T follicular helper cell (primary cell): ENCODE measurements around the gene RAB39B.

Experiments
- DNase-seq: peaks from one replicate; pipeline ENCODE4 v3.0.0-alpha.2; 2020; ENCODE audit warnings: low read depth

The RAB39B gene

DNA sequence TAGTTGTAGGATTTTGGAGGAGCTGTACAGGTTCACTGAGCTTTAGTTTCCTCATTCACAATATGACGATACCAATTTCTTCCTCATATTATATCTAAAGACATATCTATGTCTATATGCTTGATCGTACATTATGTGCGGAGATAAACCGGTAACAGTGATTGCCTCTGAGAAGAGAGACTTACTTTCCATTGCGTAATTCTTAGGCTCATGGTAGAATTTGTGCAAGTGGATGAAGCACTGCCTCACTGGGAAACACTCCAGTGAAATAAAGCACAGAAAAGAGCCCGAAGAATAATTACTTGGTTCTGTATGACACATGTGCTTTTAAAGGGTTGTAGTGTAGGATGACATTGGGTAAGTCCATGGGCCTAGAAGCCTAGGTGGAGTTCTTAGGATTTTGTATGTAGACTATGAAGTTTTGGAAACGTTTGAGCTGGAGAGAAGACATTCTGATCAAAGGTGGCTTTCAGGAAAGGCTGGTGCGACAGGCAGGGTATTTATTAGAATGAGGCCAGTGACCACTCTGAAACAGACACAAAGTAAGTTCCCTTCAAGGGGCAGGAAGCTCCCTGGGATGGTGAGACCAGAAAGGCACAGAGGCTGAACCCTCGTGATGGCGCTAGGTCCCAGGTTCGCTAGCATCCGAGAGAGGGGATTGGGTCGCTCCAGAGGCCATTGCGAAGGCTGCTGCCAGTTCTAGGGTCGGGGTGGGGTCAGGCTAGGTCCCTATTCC is 48.7 kb downstream of the RAB39B start:
- DNase-seq = no peak

DNA sequence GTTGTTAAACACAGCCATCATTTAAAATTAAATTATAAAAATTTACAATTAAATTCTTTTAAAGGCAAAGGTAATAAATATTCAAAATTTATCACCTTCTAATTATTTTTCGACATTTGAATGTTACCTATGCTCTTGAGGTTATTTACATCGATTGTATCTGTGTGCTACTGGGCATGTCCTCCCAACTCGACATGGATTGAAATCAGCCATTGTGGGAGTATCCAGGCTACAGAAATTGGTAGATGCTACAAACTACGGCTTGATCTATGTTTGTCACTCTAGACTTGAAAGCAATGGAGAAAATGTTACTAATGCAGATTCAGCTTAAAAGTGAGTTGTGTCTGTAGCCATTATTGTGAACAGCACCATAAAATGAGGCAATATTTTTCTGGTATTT is 50.6 kb downstream of the RAB39B start:
- DNase-seq = no peak

DNA sequence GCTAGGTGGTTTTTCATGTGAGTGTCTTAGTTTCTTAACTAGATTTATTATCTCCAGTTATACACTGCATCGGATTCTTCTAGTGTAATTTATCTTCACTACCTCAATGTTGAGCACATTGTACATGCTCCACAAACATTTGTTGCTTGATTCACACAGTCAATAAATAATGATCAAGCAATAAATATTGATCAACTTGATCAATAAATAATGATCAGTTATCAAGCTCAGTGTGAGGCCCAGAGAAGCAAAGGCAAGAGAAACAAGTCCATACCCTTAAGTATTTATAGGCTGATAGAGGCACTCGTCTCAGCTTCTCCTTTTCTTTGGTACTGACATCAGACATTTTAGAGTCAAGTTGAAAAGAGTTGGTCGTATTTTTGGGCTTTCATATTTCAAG is 53.1 kb downstream of the RAB39B start:
- DNase-seq = no peak
